ENCODE measurements around the gene PRSS33. TPM values are rescaled to one million over a fixed set of nuclear protein-coding genes. Genes with fewer than 3 reads are reported as not detected.

Gene PRSS33
- total and polyA plus RNA-seq, 8 donors: not detected

- H3K36me3 ChIP-seq: no peaks in the 10 kb centered on the region
- H3K4me1 ChIP-seq: peaks cover 0 to 7% (median 0%) of the 10 kb centered on the region in 4 donors
- no peak overlapping the region for H3K4me3 ChIP-seq
- WGBS, 5 donors: 85 to 94% (median 92%) methylated on average over 7 of the region's 7 CpGs
- no peak for TF ChIP-seq EP300 (IDR thresholded peaks at IDR 0.05)
- no peak for TF ChIP-seq POLR2A (IDR thresholded peaks at IDR 0.05)
- TF ChIP-seq POLR2AphosphoS5 (IDR thresholded peaks at IDR 0.05): no peak
- intact Hi-C loops (cut with DNase I; ENCODE audit: low total_unique reads): no loop called here
- H3K27me3 ChIP-seq: peaks cover 0 to 48% (median 0%) of the 10 kb centered on the region in 3 donors
- DNase-seq: no peak
- H3K27ac ChIP-seq: no peak overlapping the region
- H3K9me3 ChIP-seq: peaks cover 0 to 15% (median 14%) of the 10 kb centered on the region in 4 donors
These were observed 20.8 kb upstream of the PRSS33 start for GRCh38 chr16:2808181-2808580.

- H3K27ac ChIP-seq: no peak overlapping the region
- TF ChIP-seq POLR2A (IDR thresholded peaks at IDR 0.05) (no peak), POLR2AphosphoS5 (IDR thresholded peaks at IDR 0.05) (no peak), EP300 (IDR thresholded peaks at IDR 0.05) (no peak)
- TF ChIP-seq, protein P1, sequence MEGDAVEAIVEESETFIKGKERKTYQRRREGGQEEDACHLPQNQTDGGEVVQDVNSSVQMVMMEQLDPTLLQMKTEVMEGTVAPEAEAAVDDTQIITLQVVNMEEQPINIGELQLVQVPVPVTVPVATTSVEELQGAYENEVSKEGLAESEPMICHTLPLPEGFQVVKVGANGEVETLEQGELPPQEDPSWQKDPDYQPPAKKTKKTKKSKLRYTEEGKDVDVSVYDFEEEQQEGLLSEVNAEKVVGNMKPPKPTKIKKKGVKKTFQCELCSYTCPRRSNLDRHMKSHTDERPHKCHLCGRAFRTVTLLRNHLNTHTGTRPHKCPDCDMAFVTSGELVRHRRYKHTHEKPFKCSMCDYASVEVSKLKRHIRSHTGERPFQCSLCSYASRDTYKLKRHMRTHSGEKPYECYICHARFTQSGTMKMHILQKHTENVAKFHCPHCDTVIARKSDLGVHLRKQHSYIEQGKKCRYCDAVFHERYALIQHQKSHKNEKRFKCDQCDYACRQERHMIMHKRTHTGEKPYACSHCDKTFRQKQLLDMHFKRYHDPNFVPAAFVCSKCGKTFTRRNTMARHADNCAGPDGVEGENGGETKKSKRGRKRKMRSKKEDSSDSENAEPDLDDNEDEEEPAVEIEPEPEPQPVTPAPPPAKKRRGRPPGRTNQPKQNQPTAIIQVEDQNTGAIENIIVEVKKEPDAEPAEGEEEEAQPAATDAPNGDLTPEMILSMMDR (IDR thresholded peaks at IDR 0.05): no peak
- H3K4me3 ChIP-seq: no peak overlapping the region
- no peak for DNase-seq
- H3K4me1 ChIP-seq: no peaks in the 10 kb centered on the region
- H3K36me3 ChIP-seq: no peaks in the 10 kb centered on the region
- peaks cover 0 to 15% (median 14%) of the 10 kb centered on the region in 4 donors for H3K9me3 ChIP-seq
- WGBS, 5 donors: 75 to 98% (median 80%) methylated on average over 4 to 5 of the region's 5 CpGs
- intact Hi-C loops (cut with DNase I; ENCODE audit: low total_unique reads): no loop called here
- peaks cover 0 to 36% (median 0%) of the 10 kb centered on the region in 3 donors for H3K27me3 ChIP-seq
These were observed 18.9 kb upstream of the PRSS33 start for GRCh38 chr16:2806286-2806685.

DNA sequence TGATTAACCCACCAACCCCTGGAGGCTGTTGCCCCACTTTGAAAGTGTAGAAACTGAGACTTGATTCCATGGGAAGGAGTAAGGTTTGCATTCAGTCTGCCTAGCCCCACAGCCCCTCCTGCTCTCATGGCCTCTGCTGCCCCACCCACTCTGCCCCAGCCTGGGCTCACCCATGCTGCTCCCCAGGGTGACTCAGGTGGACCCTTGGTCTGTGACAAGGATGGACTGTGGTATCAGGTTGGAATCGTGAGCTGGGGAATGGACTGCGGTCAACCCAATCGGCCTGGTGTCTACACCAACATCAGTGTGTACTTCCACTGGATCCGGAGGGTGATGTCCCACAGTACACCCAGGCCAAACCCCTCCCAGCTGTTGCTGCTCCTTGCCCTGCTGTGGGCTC is 17.4 kb upstream of the PRSS33 start:
- no peak overlapping the region for H3K27ac ChIP-seq
- peaks cover 0 to 27% (median 0%) of the 10 kb centered on the region in 3 donors for H3K27me3 ChIP-seq
- intact Hi-C loops (cut with DNase I; ENCODE audit: low total_unique reads): no loop called here
- H3K36me3 ChIP-seq: no peaks in the 10 kb centered on the region
- no peak for DNase-seq
- H3K4me1 ChIP-seq: no peaks in the 10 kb centered on the region
- peaks cover 0 to 15% (median 14%) of the 10 kb centered on the region in 4 donors for H3K9me3 ChIP-seq
- 87 to 100% (median 94%) methylated on average over 1 to 4 of the region's 4 CpGs for WGBS, 5 donors
- H3K4me3 ChIP-seq: no peak overlapping the region
- no peak for TF ChIP-seq POLR2AphosphoS5 (IDR thresholded peaks at IDR 0.05)
- TF ChIP-seq EP300 (IDR thresholded peaks at IDR 0.05): no peak
- TF ChIP-seq, protein P1 (IDR thresholded peaks at IDR 0.05): no peak
- no peak for TF ChIP-seq POLR2A (IDR thresholded peaks at IDR 0.05)

DNA sequence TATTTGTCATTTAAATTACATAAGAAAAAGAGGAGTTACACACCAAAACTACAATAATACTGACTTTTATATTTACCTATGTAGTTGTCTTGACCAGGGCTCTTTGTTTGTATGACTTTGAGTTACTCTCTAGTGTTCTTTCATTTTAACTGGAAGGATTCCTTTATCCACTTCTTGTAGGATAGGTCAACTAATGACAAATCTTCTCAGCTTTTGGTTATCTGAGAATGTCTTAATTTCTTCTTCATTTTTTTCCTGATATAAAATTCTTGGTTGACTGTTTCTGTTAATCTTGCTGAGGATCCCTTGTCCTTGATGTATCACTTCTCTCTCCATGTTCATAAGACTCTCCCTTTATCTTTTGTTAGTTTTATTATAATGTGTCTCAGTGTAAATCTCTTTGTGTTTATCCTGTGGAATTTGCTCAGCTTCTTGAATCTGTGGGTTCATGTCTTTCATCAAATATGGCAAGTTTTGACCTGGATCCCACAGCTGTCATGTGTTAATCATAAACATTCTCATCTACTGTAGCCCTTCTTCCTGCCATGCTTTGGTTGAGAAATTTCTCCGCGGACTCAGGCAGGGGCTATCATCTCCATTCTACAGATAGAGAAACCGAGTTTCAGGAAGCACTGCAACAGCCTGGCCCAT is 16.3 kb upstream of the PRSS33 start:
- no peak for DNase-seq
- 79 to 85% (median 82%) methylated on average over 3 of the region's 3 CpGs for WGBS, 5 donors
- intact Hi-C loops (cut with DNase I; ENCODE audit: low total_unique reads): no loop called here

More for the DNA sequence above, 16.3 kb upstream of the PRSS33 start:
- no peaks in the 10 kb centered on the region for H3K36me3 ChIP-seq
- H3K4me1 ChIP-seq: peaks cover 0 to 10% (median 0%) of the 10 kb centered on the region in 4 donors
- H3K27me3 ChIP-seq: peaks cover 0 to 38% (median 0%) of the 10 kb centered on the region in 3 donors
- H3K27ac ChIP-seq: no peak overlapping the region
- H3K4me3 ChIP-seq: no peak overlapping the region
- peaks cover 0 to 15% (median 14%) of the 10 kb centered on the region in 4 donors for H3K9me3 ChIP-seq
- TF ChIP-seq, protein P1 (IDR thresholded peaks at IDR 0.05): no peak
- TF ChIP-seq POLR2AphosphoS5 (IDR thresholded peaks at IDR 0.05) (no peak), POLR2A (IDR thresholded peaks at IDR 0.05) (no peak), EP300 (IDR thresholded peaks at IDR 0.05) (no peak)
